DMS79 (cell line): ENCODE data around the gene NHSL2.

Source experiments
- DNase-seq: peaks from one replicate; lab custom pipeline; 2025; lab: John Stamatoyannopoulos, UW

Gene NHSL2

DNA sequence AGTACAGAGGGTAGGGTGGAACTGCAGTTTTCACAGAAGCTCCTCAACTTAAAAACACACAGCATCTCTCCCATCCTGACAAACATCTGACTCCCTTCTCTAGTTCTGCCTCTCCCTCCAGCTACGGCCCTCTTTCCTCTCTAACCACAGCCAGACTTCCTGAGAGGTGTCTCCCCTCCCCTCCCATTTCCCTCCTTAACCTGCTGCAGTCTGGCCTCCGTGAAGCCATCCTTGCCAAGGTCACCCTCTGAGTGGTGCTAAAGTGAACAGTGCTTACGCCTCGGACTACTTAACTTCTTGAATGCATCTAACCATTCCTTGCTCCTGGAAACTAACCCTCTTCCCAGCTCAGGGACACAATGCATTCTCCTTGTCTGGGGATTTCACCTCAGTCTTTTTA lies 167.8 kb downstream of the NHSL2 start:
- no peak for DNase-seq

GRCh38 chrX:72079607-72080006 lies 169.0 kb downstream of the NHSL2 start:
- DNase-seq: no peak

DNA sequence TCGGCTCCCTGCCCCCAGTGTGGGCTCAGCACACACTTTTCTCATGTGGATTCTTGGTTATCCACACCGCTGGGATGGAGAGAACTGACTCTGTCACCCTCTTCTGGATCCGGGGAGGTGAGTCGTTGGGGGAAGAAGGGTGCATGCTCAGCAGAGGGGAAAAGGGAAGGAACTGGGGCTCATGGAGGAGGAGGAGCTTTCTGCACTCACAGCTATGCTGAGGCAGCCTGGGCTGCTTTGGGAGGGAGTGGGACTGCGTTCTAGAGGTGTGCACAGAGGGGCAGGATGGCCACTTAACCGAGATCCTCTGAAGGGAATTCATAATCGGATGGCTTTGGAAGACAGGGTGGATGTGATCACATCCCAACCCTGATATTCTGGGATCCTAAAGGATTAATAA lies 169.5 kb downstream of the NHSL2 start:
- DNase-seq: no peak

GRCh38 chrX:72080800-72081199 lies 170.2 kb downstream of the NHSL2 start:
- DNase-seq: no peak

GRCh38 chrX:72081605-72082320 lies 171.1 kb downstream of the NHSL2 start:
- DNase-seq: no peak

DNA sequence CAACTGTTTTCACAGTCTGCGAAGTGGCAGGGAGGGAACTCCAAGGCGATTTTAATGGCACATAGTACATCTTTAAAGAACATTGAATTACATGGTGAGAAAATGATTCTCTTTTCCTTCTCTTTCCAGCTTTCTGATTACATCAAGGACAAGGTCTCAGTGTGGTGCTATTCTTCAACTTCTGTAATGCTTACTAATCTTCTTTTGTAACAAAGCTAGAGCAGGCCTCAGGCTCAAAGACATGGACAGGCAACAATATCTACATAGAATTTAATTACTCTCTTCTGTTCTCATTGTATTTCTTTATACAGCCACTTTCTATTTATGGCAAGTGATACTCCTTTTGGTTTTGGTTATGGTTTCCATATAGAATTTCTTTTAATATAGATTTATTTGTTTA lies 172.6 kb downstream of the NHSL2 start:
- DNase-seq: no peak

GRCh38 chrX:72084114-72084513 lies 173.5 kb downstream of the NHSL2 start:
- DNase-seq: no peak

DNA sequence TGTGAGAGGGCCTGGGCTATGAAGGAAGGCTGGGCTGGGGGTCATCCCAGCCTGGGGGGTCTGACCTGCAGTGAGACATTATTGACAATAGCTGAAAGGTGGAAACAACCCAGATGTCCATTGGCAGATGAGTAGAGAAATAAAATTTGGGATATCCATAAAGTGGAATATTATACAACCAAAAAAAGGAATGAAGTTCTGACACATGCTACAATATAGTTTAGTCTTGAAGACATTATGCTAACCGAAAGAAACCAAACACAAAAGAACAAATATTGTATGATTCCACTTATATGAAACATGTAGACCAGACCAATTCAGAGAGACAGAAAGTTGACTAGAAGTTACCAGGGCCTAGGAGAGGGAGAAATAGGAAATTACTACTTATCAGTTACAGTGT lies 176.3 kb downstream of the NHSL2 start:
- DNase-seq: no peak

DNA sequence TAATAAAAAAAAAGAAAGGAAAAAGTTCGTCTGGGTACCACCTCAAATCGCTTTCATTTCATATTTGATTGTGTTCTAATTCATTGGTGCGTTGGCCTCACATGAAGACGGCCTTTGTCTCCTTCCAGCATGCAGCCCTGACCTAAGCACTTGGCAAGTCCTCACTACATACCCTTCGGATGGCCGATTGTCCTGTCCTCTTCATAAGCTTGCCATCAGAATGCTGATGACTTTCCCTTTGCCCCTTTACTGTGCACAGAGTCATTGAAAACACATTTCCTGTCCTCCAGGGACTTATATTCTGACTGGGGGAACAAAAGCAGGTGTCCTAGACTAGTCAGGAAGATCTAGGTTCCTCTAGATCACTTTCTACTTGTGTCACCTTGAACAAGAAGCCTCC lies 178.1 kb downstream of the NHSL2 start:
- DNase-seq: no peak

DNA sequence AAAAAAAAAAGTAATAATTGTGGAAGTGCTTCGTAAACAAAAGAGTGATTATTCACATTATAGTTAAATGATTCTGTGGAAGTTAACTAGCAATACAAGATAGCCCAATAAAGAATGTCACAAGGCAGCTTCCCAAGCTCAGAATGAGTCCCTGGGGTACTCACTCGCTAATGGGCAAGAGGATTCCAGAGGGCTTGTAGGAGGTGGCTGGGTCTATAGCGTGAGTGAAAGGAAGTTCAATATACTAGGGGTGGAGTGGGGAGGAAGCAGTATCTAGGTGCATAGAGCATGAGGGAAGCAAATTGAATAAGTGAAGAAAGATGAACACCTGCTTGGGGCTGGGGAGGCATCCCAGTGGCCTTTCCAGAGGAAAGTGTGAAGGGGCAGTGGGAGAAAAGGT lies 178.6 kb downstream of the NHSL2 start:
- DNase-seq: no peak

DNA sequence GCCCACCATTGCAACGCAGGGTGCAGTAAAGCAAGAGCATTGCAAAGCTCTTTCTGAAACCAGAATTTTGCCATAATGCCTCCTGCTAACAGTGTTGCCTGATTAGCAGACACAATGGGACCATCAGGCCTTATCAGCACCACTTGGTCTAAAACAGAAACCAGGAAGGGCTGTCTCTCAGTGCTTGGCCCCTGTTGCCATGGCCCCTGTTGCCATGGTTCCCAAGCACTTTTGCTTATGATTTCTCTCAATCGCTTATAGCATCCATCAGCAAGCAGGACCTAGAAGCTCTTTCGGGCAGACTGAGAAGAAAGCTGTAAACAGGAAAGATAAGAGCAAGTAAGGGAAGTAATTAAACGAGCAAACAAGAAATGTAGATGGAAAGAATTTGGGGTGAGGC lies 184.2 kb downstream of the NHSL2 start:
- peak; percentile 51 for DNase-seq

DNA sequence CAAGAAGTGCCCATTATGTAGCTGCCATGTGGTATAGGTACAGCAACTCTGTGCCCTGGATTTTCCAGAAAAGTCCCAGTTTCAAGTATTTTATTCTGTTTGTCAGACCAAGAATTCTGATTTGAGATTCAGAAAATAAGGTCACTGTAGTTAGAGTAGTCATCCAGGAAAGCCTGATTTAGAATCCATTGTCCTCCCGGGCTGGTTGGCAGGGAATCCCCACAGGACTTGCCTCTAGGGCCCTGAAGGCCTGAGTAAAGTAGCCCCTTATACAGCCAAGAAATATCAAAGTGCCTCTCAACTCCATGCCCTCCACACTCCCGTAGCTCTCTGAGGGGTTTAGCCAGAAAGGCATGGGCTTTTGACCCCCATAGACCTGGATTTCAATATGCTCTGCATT lies 184.7 kb downstream of the NHSL2 start:
- peak; percentile 35 for DNase-seq

- DNase-seq: no peak
These were observed 186.5 kb downstream of the NHSL2 start for GRCh38 chrX:72097098-72097497.

GRCh38 chrX:72100051-72100755 lies 189.6 kb downstream of the NHSL2 start:
- DNase-seq: no peak

DNA sequence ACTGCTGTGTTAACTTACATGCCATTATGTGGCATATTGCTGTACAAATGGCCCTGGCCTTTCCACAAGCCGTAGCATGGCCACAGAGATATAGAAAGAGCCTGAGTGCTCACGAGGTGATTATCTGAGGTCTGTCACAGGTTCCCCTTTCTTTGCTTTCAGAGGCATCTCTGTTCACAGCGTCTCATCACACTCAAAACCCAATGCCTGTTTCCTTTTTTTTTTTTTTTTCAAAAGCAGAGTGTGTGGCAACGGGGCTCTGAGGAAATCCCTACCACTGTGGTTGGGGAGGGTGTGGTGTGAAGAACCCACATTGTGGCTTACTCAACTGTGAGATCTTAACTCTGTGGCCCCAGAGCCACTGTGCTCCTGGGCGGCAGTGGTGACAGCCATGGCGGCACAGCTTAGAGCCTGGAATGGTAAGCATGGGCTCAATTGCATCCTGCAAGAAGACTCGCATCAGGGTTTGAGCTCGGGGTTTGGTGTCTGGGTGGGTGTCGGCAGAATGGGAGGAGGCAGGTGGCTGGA lies 190.2 kb downstream of the NHSL2 start:
- no peak for DNase-seq

DNA sequence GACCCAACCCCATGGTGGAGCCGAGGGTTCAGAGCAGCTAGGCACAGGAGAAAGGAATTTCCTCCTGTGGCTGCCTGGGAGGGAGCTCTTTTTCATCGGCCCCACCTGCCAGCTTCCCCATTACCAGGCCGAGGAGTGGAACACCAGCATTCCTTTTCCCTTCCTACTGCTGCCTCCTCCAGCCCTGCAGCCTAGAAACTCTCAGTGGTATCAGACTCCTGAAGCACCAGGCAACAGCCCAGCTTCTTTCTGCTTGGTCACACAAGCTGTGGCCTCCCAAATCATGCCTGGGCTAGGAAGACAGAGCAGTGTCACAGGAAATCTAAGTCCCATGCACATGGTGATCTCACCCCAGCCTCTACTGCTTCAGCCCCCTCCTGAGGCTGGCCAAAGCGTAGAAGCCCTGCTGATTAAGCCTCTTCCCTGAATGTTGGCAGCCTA lies 191.0 kb downstream of the NHSL2 start:
- no peak for DNase-seq

DNA sequence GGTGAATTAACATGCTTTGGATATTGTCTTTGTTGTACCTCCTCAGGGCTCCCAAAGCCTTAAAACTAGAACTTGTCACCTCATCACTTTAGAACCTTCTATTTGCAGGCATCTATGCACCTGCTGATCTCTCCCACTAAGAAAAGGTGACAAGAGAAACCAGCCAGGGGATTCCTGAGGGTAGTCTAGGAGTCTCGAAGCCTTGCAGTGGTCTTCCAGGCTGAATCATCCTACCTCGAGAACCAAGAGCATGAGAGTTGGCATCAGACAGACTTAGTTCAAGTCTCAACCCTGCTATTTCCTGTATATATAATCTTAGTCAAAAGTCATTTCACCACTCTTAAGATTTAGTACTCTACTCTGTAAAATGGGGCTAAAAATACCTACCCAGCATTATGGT lies 191.5 kb downstream of the NHSL2 start:
- DNase-seq: no peak

- DNase-seq: no peak
These were observed 192.1 kb downstream of the NHSL2 start for GRCh38 chrX:72102760-72103159.

GRCh38 chrX:72105436-72105835 lies 194.8 kb downstream of the NHSL2 start:
- DNase-seq: no peak

GRCh38 chrX:72107320-72107719 lies 196.7 kb downstream of the NHSL2 start:
- no peak for DNase-seq

DNA sequence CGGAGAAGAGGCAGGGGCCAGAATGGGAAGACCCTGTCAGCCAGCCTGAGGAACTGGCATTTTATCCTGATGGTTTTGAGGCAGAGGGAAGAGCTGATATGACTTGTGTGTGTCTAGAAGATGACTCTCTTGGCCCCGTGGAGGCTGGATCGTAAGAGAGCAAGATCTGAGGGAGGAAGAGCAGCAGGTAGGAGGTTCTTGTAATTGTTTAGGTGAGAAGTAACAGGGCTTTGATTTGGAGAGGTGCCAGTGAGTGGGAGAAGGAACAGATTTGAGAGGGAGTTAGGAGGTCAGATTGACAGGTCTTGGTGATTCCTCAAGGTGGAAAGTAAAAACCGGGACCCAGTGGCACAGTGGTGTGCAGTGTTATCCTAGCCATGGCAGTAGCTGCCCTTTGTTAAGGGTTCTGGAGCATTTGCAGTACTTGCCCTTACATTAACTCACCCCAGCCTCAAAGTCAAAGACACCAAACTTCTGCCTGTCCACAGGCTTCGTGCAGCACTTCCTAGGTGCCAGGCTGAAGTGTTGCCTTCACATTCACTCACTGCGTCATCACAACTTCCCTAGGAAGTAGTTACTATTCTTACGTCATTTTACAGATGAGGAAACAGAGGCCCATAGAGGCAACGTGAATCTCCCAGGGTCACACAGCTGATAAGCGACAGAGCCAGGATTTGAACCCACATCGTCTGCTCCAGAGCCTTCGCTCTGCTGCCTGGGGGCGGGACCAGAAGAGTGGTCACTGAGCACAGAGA lies 197.4 kb downstream of the NHSL2 start:
- DNase-seq: no peak

- DNase-seq: no peak
These were observed 198.0 kb downstream of the NHSL2 start for GRCh38 chrX:72108666-72109065.
